ENCODE results near the gene LILRB4. TPM values are rescaled to one million over a fixed set of nuclear protein-coding genes. Genes with fewer than 3 reads are reported as not detected.

The LILRB4 gene
- total RNA-seq (ENCODE audit: low replicate concordance) = not detected in 2 replicates

GRCh38 chr19:54662730-54663129 lies at the start of gene LILRB4:
Gene LILRB4, plus strand, starts transcription at chr19:54662985. Its CDS starts 49 bp downstream, at chr19:54663034.

GRCh38 chr19:54630262-54630661 lies 32.5 kb upstream of the LILRB4 start, which contains the start of gene LILRB1:
Gene LILRB1, plus strand, starts transcription at chr19:54630484. Its CDS starts 590 bp downstream, at chr19:54631074.

Other genes starting within 250 kb of the LILRB4 start
- gene TTYH1, start 247.5 kb upstream of the LILRB4 start, total RNA-seq (ENCODE audit: low replicate concordance) = not detected in 2 replicates
- gene LENG8, start 213.8 kb upstream of the LILRB4 start, total RNA-seq (ENCODE audit: low replicate concordance) = 36.5 and 53.7 TPM in 2 replicates
- 5.4 and 14.1 TPM in 2 replicates for gene LENG9, start 199.2 kb upstream of the LILRB4 start, total RNA-seq (ENCODE audit: low replicate concordance)
- gene CDC42EP5, start 189.7 kb upstream of the LILRB4 start, total RNA-seq (ENCODE audit: low replicate concordance) = 2.9 and 41.0 TPM in 2 replicates
- not detected in 2 replicates for gene LAIR2, start 160.2 kb upstream of the LILRB4 start, total RNA-seq (ENCODE audit: low replicate concordance)
- gene LILRA2, start 89.2 kb upstream of the LILRB4 start, total RNA-seq (ENCODE audit: low replicate concordance) = not detected in 2 replicates
- gene LILRA1, start 69.4 kb upstream of the LILRB4 start, total RNA-seq (ENCODE audit: low replicate concordance) = not detected in 2 replicates
- not detected in 2 replicates for gene LILRB1, start 32.5 kb upstream of the LILRB4 start, total RNA-seq (ENCODE audit: low replicate concordance)
- gene KIR3DL3, start 61.5 kb downstream of the LILRB4 start, total RNA-seq (ENCODE audit: low replicate concordance) = not detected in 2 replicates
- gene KIR2DL3, start 75.5 kb downstream of the LILRB4 start, total RNA-seq (ENCODE audit: low replicate concordance) = not detected in 2 replicates
- gene KIR2DL1, start 106.8 kb downstream of the LILRB4 start, total RNA-seq (ENCODE audit: low replicate concordance) = not detected in 2 replicates
- not detected in 2 replicates for gene KIR2DL4, start 140.6 kb downstream of the LILRB4 start, total RNA-seq (ENCODE audit: low replicate concordance)
- not detected in 2 replicates for gene KIR3DL1, start 153.5 kb downstream of the LILRB4 start, total RNA-seq (ENCODE audit: low replicate concordance)
- gene KIR2DS4, start 169.7 kb downstream of the LILRB4 start, total RNA-seq (ENCODE audit: low replicate concordance) = not detected in 2 replicates
- gene KIR3DL2, start 187.5 kb downstream of the LILRB4 start, total RNA-seq (ENCODE audit: low replicate concordance) = not detected in 2 replicates
- not detected in 2 replicates for gene FCAR, start 211.2 kb downstream of the LILRB4 start, total RNA-seq (ENCODE audit: low replicate concordance)
- not detected in 2 replicates for gene NCR1, start 243.2 kb downstream of the LILRB4 start, total RNA-seq (ENCODE audit: low replicate concordance)

Measured in smooth muscle cell of the coronary artery (primary cell).